Stomach (tissue), 9 donors: Measurements from ENCODE around the gene PDCD6IP. TPM values are rescaled to one million over a fixed set of nuclear protein-coding genes. Genes with fewer than 3 reads are reported as not detected.
"Not testable (repeated sequence)": the region's sequence is repeated elsewhere in the genome, so short reads cannot be mapped to it uniquely, and the experiment has no call there.

Experiments used
- DNase-seq, 2 donors: peaks; one replicate each; pipeline versions ENCODE4 v3.0.0 to v3.0.0-alpha.2; 2013 to 2019
- H3K27ac ChIP-seq, 5 donors: fragments of 200-600 bp in 4 of 5; sonication (generic) in 4 of 5; one replicate each; pipeline ENCODE4 v1.5.1; 2013 to 2019; ENCODE audit warnings: mild to moderate bottlenecking in 1 of 5, moderate library complexity in 1 of 5
- H3K27me3 ChIP-seq, 3 donors: fragments of 200-600 bp; sonication (generic); one replicate each; pipeline ENCODE4 v1.5.1; 2017 to 2019; ENCODE audit warnings: mixed run types in 1 of 3
- H3K36me3 ChIP-seq, 4 donors: fragments of 200-600 bp; sonication (generic); 1 replicate in 3 of 4; 2 replicates in 1 of 4; pipeline ENCODE4 v1.5.1; 2016 to 2019
- H3K4me1 ChIP-seq, 4 donors: fragments of 200-600 bp; sonication (generic); one replicate each; pipeline ENCODE4 v1.5.1; 2016 to 2019
- H3K4me3 ChIP-seq, 4 donors: fragments of 200-600 bp; sonication (generic) in 3 of 4; one replicate each; pipeline ENCODE4 v1.5.1; 2016 to 2019; ENCODE audit warnings: mild to moderate bottlenecking in 1 of 4
- H3K9me3 ChIP-seq, 4 donors: fragments of 200-600 bp; sonication (generic); one replicate each; pipeline ENCODE4 v1.5.1; 2016 to 2019
- CTCF ChIP-seq, 7 experiments: fragments of 450-650 bp in 4 of 7; fragments of 200-600 bp in 3 of 7; sonication (generic) in 3 of 7; IDR thresholded peaks; one replicate each; pipeline ENCODE4 v1.5.1; 2016 to 2019; ENCODE audit warnings: antibody characterized with exemption in 7 of 7, control low read depth in 2 of 7, mild to moderate bottlenecking in 1 of 7
- EP300 ChIP-seq: sonication (generic); formaldehyde crosslinking; IDR thresholded peaks from one replicate; pipeline ENCODE4 v1.6.1; 2017; ENCODE audit warnings: antibody characterized with exemption
- POLR2A ChIP-seq, 4 donors: fragments of 450-650 bp; IDR thresholded peaks; one replicate each; pipeline ENCODE4 v1.6.1; 2016; ENCODE audit warnings: antibody characterized with exemption in 4 of 4, control low read depth in 2 of 4, mild to moderate bottlenecking in 1 of 4, moderate library complexity in 1 of 4
- POLR2AphosphoS5 ChIP-seq, 3 donors: sonication (generic); formaldehyde crosslinking; IDR thresholded peaks; one replicate each; pipeline ENCODE4 v1.6.1; 2016; ENCODE audit warnings: antibody characterized with exemption in 3 of 3
- WGBS, 5 donors: extraction: QIAGEN DNeasy Blood & Tissue Kit in 3 of 5; methylation state at CpG; one replicate each; pipeline versions ENCODE4 v1.1.5 to v1.1.7; 2013 to 2018; 5-methylcytosine and 5-hydroxymethylcytosine counted together
- intact Hi-C: fragments of 100-400 bp; cut with DNase I; formaldehyde crosslinking; loops from one replicate; pipeline ENCODE4 v1.15.1; 2023; ENCODE audit warnings: low total_unique reads
- polyA plus RNA-seq, 3 donors: library from polyadenylated mRNA; stranded (reverse); fragments of 200-250 nt; gene quantifications; one replicate each; pipeline ENCODE4 v1.2.3, GENCODE V29; 2013
- total RNA-seq, 5 donors: library from RNA; depleted of rRNA; stranded (reverse); fragments of >200 nt; gene quantifications; one replicate each; pipeline versions ENCODE4 v1.1.0 to v1.2.3, GENCODE V29; 2014 to 2016
- donor health status: healthy with polysubstance abuse.
- donor health status: Bipolar disorder and iron deficiency.
- donor health status: healthy.

The PDCD6IP gene
- total and polyA plus RNA-seq, 8 donors, result 23.5 to 243 (median 74.7) TPM

- Histone ChIP-seq H3K4me1 (no peaks in the 10 kb centered on the region), H3K36me3 (no peaks in the 10 kb centered on the region), H3K9me3 (no peaks in the 10 kb centered on the region), H3K4me3 (no peak overlapping the region), H3K27me3 (no peaks in the 10 kb centered on the region), H3K27ac (no peak overlapping the region)
- intact Hi-C loops, result no loop called here
- no peak for DNase-seq
- TF ChIP-seq EP300 (no peak), POLR2A (IDR thresholded peaks at IDR 0.05) (no peak), POLR2AphosphoS5 (IDR thresholded peaks at IDR 0.05) (no peak), CTCF (IDR thresholded peaks at IDR 0.05) (no peak)
- 67 to 80% (median 76%) methylated on average over 2 of the region's 2 CpGs for WGBS, 5 donors
Measured at GRCh38 chr3:33773637-33774036, 24.8 kb upstream of the PDCD6IP start.

GRCh38 chr3:33775363-33775762, 23.1 kb upstream of the PDCD6IP start:
- Histone ChIP-seq H3K4me3 (no peak overlapping the region), H3K27me3 (no peaks in the 10 kb centered on the region), H3K9me3 (no peaks in the 10 kb centered on the region), H3K27ac (no peak overlapping the region), H3K4me1 (no peaks in the 10 kb centered on the region), H3K36me3 (no peaks in the 10 kb centered on the region)
- TF ChIP-seq CTCF (IDR thresholded peaks at IDR 0.05) (no peak), EP300 (no peak), POLR2AphosphoS5 (IDR thresholded peaks at IDR 0.05) (no peak), POLR2A (IDR thresholded peaks at IDR 0.05) (no peak)
- WGBS, 5 donors, result 89 to 93% (median 91%) methylated on average over 3 of the region's 3 CpGs
- intact Hi-C loops, result no loop called here
- DNase-seq, result no peak

GRCh38 chr3:33777996-33778395, 20.4 kb upstream of the PDCD6IP start:
- no peaks in the 10 kb centered on the region for H3K27me3 ChIP-seq
- intact Hi-C loops, result no loop called here
- H3K36me3 ChIP-seq, result no peaks in the 10 kb centered on the region
- TF ChIP-seq EP300 (no peak), POLR2A (IDR thresholded peaks at IDR 0.05) (no peak), POLR2AphosphoS5 (IDR thresholded peaks at IDR 0.05) (no peak), CTCF (IDR thresholded peaks at IDR 0.05) (no peak)
- no peak for DNase-seq
- H3K4me1 ChIP-seq, result no peaks in the 10 kb centered on the region
- no peak overlapping the region for H3K4me3 ChIP-seq
- H3K9me3 ChIP-seq, result no peaks in the 10 kb centered on the region
- no peak overlapping the region for H3K27ac ChIP-seq
- 90 to 98% (median 94%) methylated on average over 3 of the region's 3 CpGs for WGBS, 5 donors

- intact Hi-C loops, result loop anchor here (5.0 to 10.0 kb wide), 2 partner anchors 55 to 142 kb away; no protein-coding TSS in a partner anchor
- H3K9me3 ChIP-seq, result no peaks in the 10 kb centered on the region
- DNase-seq, result no peak
- H3K27me3 ChIP-seq, result no peaks in the 10 kb centered on the region
- TF ChIP-seq CTCF (IDR thresholded peaks at IDR 0.05) (no peak), POLR2AphosphoS5 (IDR thresholded peaks at IDR 0.05) (no peak), EP300 (no peak), POLR2A (IDR thresholded peaks at IDR 0.05) (no peak)
- H3K27ac ChIP-seq, result no peak overlapping the region
- no peak overlapping the region for H3K4me3 ChIP-seq
- no peaks in the 10 kb centered on the region for H3K4me1 ChIP-seq
- 53 to 72% (median 54%) methylated on average over 3 of the region's 3 CpGs for WGBS, 5 donors
- no peaks in the 10 kb centered on the region for H3K36me3 ChIP-seq
Measured at GRCh38 chr3:33779751-33780150, 18.7 kb upstream of the PDCD6IP start.

- not testable (repeated sequence) for H3K4me1 ChIP-seq, H3K27me3 ChIP-seq, H3K36me3 ChIP-seq, H3K27ac ChIP-seq, H3K9me3 ChIP-seq, H3K4me3 ChIP-seq, DNase-seq
- intact Hi-C loops, result loop anchor here (5.0 to 10.0 kb wide), 2 partner anchors 57 to 144 kb away; no protein-coding TSS in a partner anchor
- 94 to 99% (median 95%) methylated on average over 6 of the region's 6 CpGs for WGBS, 5 donors
Measured at GRCh38 chr3:33781413-33781812, 17.0 kb upstream of the PDCD6IP start.
